Right cardiac atrium (tissue), 5 donors: ENCODE measurements around the gene TAPBP. TPM values are rescaled to one million over a fixed set of nuclear protein-coding genes. Genes with fewer than 3 reads are reported as not detected.
"Not testable (repeated sequence)": the region's sequence is repeated elsewhere in the genome, so short reads cannot be mapped to it uniquely, and the experiment has no call there.

Experiments used
- ATAC-seq, 2 donors: fragments of 200-7000 bp; cut with Tn5 transposase; one replicate each; pipeline versions ENCODE4 v1.8.0 to v1.9.1; 2020; ENCODE audit warnings: moderate library complexity in 2 of 2, mild to moderate bottlenecking in 1 of 2
- DNase-seq, 3 donors: peaks; one replicate each; pipeline ENCODE4 v3.0.0-alpha.2; 2020
- H3K27ac ChIP-seq: one replicate; pipeline ENCODE4 v1.5.1; 2013; ENCODE audit warnings: mild to moderate bottlenecking, low read length, control low read depth, moderate library complexity
- H3K27me3 ChIP-seq: one replicate; pipeline ENCODE4 v1.6.1; 2013; ENCODE audit not compliant: control insufficient read depth, insufficient read depth
- H3K4me1 ChIP-seq: one replicate; pipeline ENCODE4 v1.6.1; 2013; ENCODE audit warnings: low read length; ENCODE audit not compliant: control insufficient read depth, insufficient read depth
- H3K4me3 ChIP-seq: one replicate; pipeline ENCODE4 v1.5.1; 2013; ENCODE audit warnings: low read length, control low read depth
- H3K9me3 ChIP-seq: one replicate; pipeline ENCODE4 v1.6.1; 2013; ENCODE audit warnings: low read length; ENCODE audit not compliant: control insufficient read depth
- WGBS: extraction: QIAGEN DNeasy Blood & Tissue Kit; methylation state at CpG from one replicate; pipeline ENCODE4 v1.1.7; 2013; 5-methylcytosine and 5-hydroxymethylcytosine counted together
- intact Hi-C, 4 donors: fragments of 100-400 bp; cut with DNase I; formaldehyde crosslinking; loops; one replicate each; pipeline versions ENCODE4 v1.11.0 to v1.14.0; 2022 to 2023
- polyA plus RNA-seq: library from polyadenylated mRNA; stranded (reverse); fragments of 200-250 nt; gene quantifications from one replicate; pipeline ENCODE4 v1.2.3, GENCODE V29; 2013
- total RNA-seq, 4 donors: library from RNA; stranded (reverse); fragmentation: NEBNext Ultra II Directional; extraction: Animal tissue kit (Norgen Biotek cat#: 25700); gene quantifications; one replicate each; pipeline ENCODE4 v1.2.1, GENCODE V29; 2021
- donor health status: healthy with polysubstance abuse.
- donor health status: DM: no; HTN: yes; CAD: no.
- donor health status: DM: no; HTN: no; CAD: no.
- donor health status: DM: no; HTN: yes; CAD: no; lungs with severe emphysema.
- donor health status: DM: yes; HTN: yes; CAD: no.

Gene TAPBP
- total and polyA plus RNA-seq, 5 donors: 35.3 to 91.6 (median 86.9) TPM

- no peak for ATAC-seq
- WGBS: 89% methylated on average over 22 of the region's 22 CpGs
- intact Hi-C loops: no loop called here
These were observed 26.6 kb downstream of the TAPBP start for GRCh38 chr6:33286946-33287914.

GRCh38 chr6:33285214-33285613 is 28.7 kb downstream of the TAPBP start:
- ATAC-seq, DNase-seq, intact Hi-C loops, H3K4me1 ChIP-seq, H3K27ac ChIP-seq, H3K27me3 ChIP-seq, H3K4me3 ChIP-seq, H3K9me3 ChIP-seq: not testable (repeated sequence)
- 90% methylated on average over 4 of the region's 4 CpGs for WGBS

More at GRCh38 chr6:33286946-33287914, 26.6 kb downstream of the TAPBP start:
- no peaks in the 10 kb centered on the region for H3K27me3 ChIP-seq
- DNase-seq: peak in 1 of 3 donors; percentile 56
- peaks cover 10% of the 10 kb centered on the region for H3K4me1 ChIP-seq
- H3K4me3 ChIP-seq: no peak overlapping the region
- H3K27ac ChIP-seq: no peak overlapping the region
- no peaks in the 10 kb centered on the region for H3K9me3 ChIP-seq

GRCh38 chr6:33280539-33280938 is 33.3 kb downstream of the TAPBP start:
- Histone ChIP-seq H3K27me3 (no peaks in the 10 kb centered on the region), H3K4me3 (no peak overlapping the region), H3K9me3 (no peaks in the 10 kb centered on the region), H3K4me1 (no peaks in the 10 kb centered on the region), H3K27ac (no peak overlapping the region)
- WGBS: 86% methylated on average over 6 of the region's 6 CpGs
- DNase-seq (no peak), ATAC-seq (no peak)
- intact Hi-C loops: no loop called here

GRCh38 chr6:33279971-33280511 is 33.8 kb downstream of the TAPBP start:
- no peaks in the 10 kb centered on the region for H3K27me3 ChIP-seq
- ATAC-seq: no peak
- H3K4me3 ChIP-seq: no peak overlapping the region
- 62% methylated on average over 5 of the region's 5 CpGs for WGBS
- DNase-seq: no peak
- no peaks in the 10 kb centered on the region for H3K9me3 ChIP-seq
- H3K4me1 ChIP-seq: no peaks in the 10 kb centered on the region
- intact Hi-C loops: no loop called here
- H3K27ac ChIP-seq: no peak overlapping the region

- Histone ChIP-seq H3K27me3 (no peaks in the 10 kb centered on the region), H3K27ac (no peak overlapping the region), H3K4me3 (no peak overlapping the region), H3K9me3 (no peaks in the 10 kb centered on the region), H3K4me1 (no peaks in the 10 kb centered on the region)
- 75% methylated on average over 13 of the region's 13 CpGs for WGBS
- intact Hi-C loops: no loop called here
- peak in 1 of 3 donors; percentile 55 for DNase-seq
- no peak for ATAC-seq
These were observed 34.6 kb downstream of the TAPBP start for GRCh38 chr6:33279257-33279695.

- no peak for ATAC-seq
- H3K27me3 ChIP-seq: no peaks in the 10 kb centered on the region
- no peak overlapping the region for H3K27ac ChIP-seq
- no peaks in the 10 kb centered on the region for H3K9me3 ChIP-seq
- DNase-seq: no peak
- H3K4me3 ChIP-seq: no peak overlapping the region
- no peaks in the 10 kb centered on the region for H3K4me1 ChIP-seq
- 89% methylated on average over 3 of the region's 3 CpGs for WGBS
- intact Hi-C loops: no loop called here
These were observed 35.1 kb downstream of the TAPBP start for GRCh38 chr6:33278810-33279209.

GRCh38 chr6:33278392-33278741 is 35.5 kb downstream of the TAPBP start:
- WGBS: 76% methylated on average over 9 of the region's 9 CpGs
- Histone ChIP-seq H3K27me3 (no peaks in the 10 kb centered on the region), H3K9me3 (no peaks in the 10 kb centered on the region), H3K27ac (no peak overlapping the region), H3K4me1 (no peaks in the 10 kb centered on the region), H3K4me3 (no peak overlapping the region)
- no peak for ATAC-seq
- DNase-seq: no peak
- intact Hi-C loops: no loop called here

- Histone ChIP-seq H3K4me1 (no peaks in the 10 kb centered on the region), H3K4me3 (peak overlapping the region; percentile 38), H3K9me3 (no peaks in the 10 kb centered on the region), H3K27ac (peak overlapping the region; percentile 76), H3K27me3 (no peaks in the 10 kb centered on the region)
- DNase-seq (peak in 2 of 3 donors; percentile 55 to 71), ATAC-seq (peak; percentile 2)
- 38% methylated on average over 39 of the region's 39 CpGs for WGBS
- intact Hi-C loops: no loop called here
These were observed 36.1 kb downstream of the TAPBP start for GRCh38 chr6:33277663-33278391.

GRCh38 chr6:33276864-33277662 is 36.8 kb downstream of the TAPBP start, which contains the start of gene B3GALT4:
Gene B3GALT4, plus strand, starts transcription at chr6:33277123. Its CDS starts 297 bp downstream, at chr6:33277420.
- peak; percentile 79 for ATAC-seq
- no peaks in the 10 kb centered on the region for H3K27me3 ChIP-seq
- under 1% methylated on average over 80 of the region's 80 CpGs for WGBS
- H3K27ac ChIP-seq: peak within 1 kb of the TSS; percentile 76
- no peaks in the 10 kb centered on the region for H3K4me1 ChIP-seq
- DNase-seq: peak; percentile 82 to 93 (median 93)
- H3K9me3 ChIP-seq: no peaks in the 10 kb centered on the region
- peak within 1 kb of the TSS; percentile 38 for H3K4me3 ChIP-seq
- intact Hi-C loops: no loop called here

- no peak for DNase-seq
- H3K9me3 ChIP-seq: no peaks in the 10 kb centered on the region
- peak overlapping the region; percentile 38 for H3K4me3 ChIP-seq
- intact Hi-C loops: no loop called here
- H3K27me3 ChIP-seq: no peaks in the 10 kb centered on the region
- peak overlapping the region; percentile 76 for H3K27ac ChIP-seq
- ATAC-seq: no peak
- H3K4me1 ChIP-seq: no peaks in the 10 kb centered on the region
These were observed 37.4 kb downstream of the TAPBP start for GRCh38 chr6:33276581-33276863.
